ENCODE data around the gene HESX1.
A peak's percentile ranks its signal among the peaks of the same experiment; 100 is the strongest.

The HESX1 gene

DNA sequence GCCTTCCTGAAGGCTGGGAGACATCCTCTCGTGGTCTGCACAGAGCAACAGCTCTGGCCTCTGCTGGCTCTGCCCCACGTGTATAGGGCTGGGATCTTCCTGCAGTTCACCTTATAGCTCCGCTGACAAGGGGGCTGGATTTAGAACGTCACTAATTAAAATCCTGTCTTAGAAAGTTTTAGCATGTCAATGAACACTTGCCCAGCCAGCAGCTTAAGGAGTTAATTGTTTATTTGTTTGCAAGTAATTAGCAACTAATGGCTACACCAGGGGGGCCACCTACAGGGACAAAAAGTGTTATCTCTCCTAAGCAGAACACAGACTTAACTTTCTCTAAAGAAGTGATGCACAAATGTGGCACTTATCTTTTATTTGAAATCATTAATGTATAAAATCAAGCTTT, at the start of gene HESX1:
TSS of gene HESX1 (minus strand) at position 84 of the 403 bp plus-strand sequence. CDS start at position 24, 60 bp downstream.
- no peak for DNase-seq

- no peak for DNase-seq
These were observed 45.2 kb upstream of the HESX1 start for GRCh38 chr3:57244946-57245345.

- DNase-seq = no peak
These were observed 35.1 kb upstream of the HESX1 start for GRCh38 chr3:57234613-57235575.

DNA sequence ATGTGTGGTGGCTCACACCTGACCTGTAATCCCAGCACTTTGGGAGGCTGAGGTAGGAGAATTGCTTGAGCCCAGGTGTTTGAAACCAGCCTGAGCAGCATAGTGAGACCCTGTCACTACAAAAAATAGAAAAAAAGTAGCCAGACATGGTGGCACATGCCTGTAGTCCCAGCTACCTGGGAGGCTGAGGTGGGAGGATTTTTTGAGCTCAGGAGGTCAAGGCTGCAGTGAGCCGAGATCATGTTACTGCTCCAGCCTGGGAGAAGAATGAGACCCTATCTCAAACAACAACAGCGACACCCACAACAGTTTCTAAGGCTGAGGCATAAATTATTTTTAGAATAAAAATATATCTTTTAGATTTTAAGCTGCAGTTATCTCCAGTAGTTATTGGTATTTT, 34.0 kb upstream of the HESX1 start:
- DNase-seq = no peak

GRCh38 chr3:57230006-57230405, 30.2 kb upstream of the HESX1 start:
- no peak for DNase-seq

DNA sequence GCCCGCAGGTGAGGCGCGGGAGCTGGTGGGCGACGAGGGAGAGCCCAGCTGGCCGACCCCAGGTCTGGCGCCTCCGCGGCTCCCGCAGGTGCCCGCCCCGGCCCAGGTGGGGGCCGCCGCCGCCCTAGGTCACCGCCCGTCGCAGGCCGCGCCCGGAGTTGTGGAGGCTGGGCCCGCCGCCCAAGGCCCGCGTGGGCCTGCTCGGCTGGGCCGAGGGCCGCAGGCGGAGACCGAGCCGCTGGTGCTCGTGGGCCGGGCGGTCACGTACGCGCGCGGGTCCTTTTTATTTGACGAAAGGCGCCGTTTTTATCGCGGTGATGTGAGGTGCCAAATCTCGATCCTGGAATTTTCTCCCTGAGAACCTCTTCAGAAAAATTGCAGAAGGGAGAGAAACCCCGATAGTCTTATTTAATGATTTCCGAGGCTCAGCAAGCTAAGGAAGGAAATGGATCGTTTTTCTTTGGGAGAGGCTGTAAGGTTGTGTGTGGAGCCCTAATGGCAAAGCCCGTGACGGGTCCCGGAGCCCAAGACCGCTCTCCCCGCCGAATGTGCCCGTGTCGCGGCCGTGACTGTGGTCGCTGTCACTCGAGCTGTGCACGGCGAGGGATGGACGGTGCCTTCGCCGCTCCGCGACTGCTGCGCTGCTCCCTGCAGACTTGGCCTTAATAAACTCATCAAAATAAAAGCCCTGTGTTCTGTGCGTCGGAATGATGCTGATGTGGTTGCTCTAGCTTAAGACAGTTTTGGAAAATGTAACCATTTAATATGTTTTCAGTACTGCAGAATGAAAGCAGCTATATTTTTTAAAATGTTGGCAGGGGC, 28.4 kb upstream of the HESX1 start:
- DNase-seq = peak; percentile 36

- DNase-seq = peak; percentile 88
These were observed 27.6 kb upstream of the HESX1 start, which contains the start of gene APPL1 for GRCh38 chr3:57227204-57227929. APPL1 (plus strand) TSS chr3:57227729; CDS start chr3:57227884, 155 bp downstream.

DNA sequence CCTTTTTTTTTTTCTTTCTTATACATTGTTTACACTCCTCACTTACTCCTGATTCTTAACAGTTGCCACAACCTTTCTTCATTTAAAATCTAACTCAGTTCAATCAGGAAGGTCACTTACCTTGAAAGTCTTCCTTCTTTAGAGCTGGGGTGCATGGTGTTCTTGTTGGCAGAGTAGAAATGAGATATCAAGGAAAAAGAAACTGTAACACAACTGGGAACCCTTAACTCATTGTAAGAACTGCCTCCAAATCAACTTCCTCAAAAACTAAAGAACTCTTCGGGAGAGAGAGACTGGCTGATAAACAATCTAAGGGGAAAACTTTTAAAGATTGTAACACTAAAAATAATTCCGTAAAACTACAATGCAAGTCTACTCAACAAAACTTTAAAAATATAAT, 26.4 kb upstream of the HESX1 start:
- no peak for DNase-seq

DNA sequence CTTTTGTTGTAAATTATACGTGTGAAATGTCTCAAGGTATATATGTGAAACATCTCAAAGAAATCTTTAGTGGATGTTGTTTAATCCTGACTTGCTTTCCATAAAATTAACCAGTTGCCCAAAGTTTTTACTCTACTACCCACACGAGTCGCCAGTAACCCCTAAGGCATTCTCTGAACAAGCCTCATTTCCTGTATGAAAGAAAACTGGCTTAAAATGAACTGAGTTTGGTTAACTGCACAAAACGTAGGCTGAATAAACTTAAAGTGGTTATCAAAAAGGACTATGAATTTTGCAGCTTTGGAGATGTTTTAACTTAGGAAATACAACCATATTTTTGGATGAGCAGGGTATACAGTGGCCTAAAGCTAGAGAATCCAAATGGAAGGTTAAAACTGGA, 25.1 kb upstream of the HESX1 start:
- no peak for DNase-seq

GRCh38 chr3:57221883-57222282, 22.1 kb upstream of the HESX1 start:
- DNase-seq = no peak

GRCh38 chr3:57206423-57206822, 6.6 kb upstream of the HESX1 start:
- DNase-seq = no peak

- no peak for DNase-seq
These were observed 5.1 kb downstream of the HESX1 start for GRCh38 chr3:57194641-57195040.

- no peak for DNase-seq
These were observed 7.8 kb downstream of the HESX1 start for GRCh38 chr3:57192028-57192427.

DNA sequence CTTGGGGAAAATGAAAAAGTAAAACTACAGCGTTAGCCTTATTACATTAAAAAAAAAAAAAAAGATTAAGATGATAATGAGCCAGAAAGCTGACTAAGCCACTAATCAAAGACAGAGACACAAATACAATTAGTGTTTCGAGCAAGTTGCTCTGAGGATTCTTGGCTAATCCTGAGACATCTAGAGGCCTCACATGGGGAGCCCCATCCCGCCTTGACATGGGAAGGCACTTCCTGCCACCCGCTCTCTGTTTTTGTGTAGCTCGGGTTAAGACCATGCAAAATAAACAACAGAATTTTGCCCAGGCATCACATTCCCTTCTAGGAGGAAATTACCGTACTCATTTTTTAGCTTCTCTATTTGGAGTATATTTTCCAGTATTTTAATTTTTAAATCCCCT, 15.3 kb downstream of the HESX1 start:
- no peak for DNase-seq

GRCh38 chr3:57179580-57180410, 20.0 kb downstream of the HESX1 start:
- DNase-seq = no peak

DNA sequence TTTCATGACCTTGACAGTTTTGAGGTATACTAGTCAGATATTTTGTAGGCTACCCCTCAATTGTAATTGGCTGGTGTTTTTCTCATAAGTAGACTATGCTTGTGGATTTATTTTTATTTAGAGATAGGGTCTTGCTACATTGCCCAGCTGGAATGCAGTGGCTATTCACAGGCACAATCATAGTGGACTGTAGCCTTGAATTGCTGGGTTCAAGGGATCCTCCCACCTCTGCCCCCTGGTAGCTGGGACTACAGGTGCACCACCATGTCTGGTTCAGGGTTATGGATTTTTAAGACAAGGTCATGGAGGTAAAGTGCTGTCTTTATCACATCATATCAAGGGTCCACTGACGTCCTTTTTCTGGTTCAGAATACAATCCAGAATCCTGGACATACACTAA, 23.7 kb downstream of the HESX1 start:
- no peak for DNase-seq

GRCh38 chr3:57173687-57174086, 26.1 kb downstream of the HESX1 start:
- no peak for DNase-seq

DNA sequence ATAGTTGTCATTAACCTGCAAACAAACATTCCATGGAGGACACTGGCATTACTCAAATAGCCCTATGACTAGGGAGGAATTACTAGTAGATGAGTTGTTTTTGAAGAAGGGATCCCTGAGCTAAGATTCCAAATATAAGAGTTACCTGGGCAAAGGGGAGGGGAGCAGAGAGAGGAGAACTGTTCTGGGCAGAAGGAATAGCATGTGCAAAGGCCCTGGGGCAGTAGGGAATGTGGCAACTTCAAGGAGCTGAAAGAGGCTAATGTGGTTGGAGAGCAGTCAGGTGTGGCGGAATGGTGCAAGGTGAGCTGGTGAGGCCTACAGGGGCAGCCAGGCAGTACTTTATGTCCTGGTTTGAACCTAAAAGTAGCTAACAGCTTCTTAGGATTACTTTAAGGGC, 28.8 kb downstream of the HESX1 start:
- no peak for DNase-seq

DNA sequence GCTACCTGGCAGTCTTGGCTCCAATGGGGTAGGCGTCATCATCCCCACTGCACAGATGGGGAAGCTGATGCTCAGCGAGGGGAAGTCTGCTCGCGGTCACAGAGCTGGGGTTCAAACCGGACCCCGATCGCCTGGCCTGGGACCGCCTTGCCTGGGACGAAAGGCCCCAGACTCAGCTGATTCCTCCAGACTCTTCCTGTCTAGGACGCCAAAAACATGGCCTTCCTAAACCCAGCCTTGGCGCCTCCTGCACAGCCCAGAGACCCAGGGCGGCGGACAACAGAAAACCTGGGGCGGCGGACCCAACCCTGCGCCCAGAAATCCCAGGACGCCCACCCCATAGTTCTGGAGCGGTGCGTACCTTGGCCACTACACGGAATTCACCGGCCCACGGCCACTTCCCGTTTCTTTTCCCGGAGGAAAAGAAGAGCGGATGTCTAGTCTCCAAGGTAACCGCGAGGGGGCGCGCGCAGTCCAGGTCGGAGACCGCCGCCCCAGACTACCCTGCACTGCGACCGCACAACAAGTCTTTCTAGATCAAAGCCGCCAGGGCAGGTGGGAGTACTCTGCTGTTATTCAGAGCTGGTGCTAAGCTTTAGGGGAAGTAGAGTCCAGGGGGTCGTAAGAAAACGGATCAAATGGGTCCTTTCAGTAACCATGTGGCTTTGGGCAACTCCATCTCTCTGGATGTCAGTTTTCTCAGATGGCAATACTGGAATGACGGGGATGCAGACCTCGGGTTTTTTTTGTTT, 29.7 kb downstream of the HESX1 start:
- DNase-seq = peak; percentile 52

GRCh38 chr3:57169108-57169507, 30.7 kb downstream of the HESX1 start:
- no peak for DNase-seq

DNA sequence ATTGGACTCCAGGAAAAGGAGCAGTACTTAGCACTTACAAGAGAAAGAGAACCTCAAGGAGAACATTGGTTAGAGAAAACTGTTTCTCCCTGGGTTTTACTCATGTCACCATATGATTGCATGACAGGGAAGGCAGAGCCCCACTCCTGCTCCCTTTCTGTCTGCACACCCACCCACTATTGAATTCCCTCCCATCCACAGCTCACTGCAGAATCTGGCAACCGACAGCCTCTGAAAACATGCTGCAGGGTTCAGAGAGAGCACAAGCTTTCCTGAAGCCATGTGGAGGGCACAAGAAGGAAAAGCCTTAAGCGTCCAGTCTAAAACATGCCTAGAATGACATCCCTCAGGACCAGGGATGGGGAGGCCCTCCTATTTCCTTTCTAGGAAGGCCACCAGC, 31.6 kb downstream of the HESX1 start:
- DNase-seq = no peak
